ENCODE results near the gene RUNX1. TPM values are rescaled to one million over a fixed set of nuclear protein-coding genes. Genes with fewer than 3 reads are reported as not detected.

RUNX1 gene
- polyA plus RNA-seq, 3 donors, result 6.2 to 49.7 (median 8.7) TPM

- Histone ChIP-seq H3K4me3 (replicated peaks in 1 of 3; ENCODE audit: low read depth in 2 of 3, low read length in 3 of 3) (no peak overlapping the region), H4K20me1 (ENCODE audit: insufficient read depth, low read length) (no peaks in the 10 kb centered on the region), H3K4me1 (ENCODE audit: control insufficient read depth in 1 of 2, insufficient read depth in 2 of 2, low read length in 2 of 2) (peaks cover 5 to 9% of the 10 kb centered on the region in 2 donors), H3K79me2 (ENCODE audit: insufficient read depth, low read length) (no peaks in the 10 kb centered on the region), H3K9ac (ENCODE audit: insufficient read depth, low read length, poor library complexity, severe bottlenecking) (no peak overlapping the region), H3K36me3 (replicated peaks in 1 of 2; ENCODE audit: control insufficient read depth in 1 of 2, insufficient read depth in 2 of 2, low read length in 2 of 2) (no peaks in the 10 kb centered on the region), H3K27ac (ENCODE audit: low read depth in 1 of 2, low read length in 2 of 2) (no peak overlapping the region), H2AFZ (ENCODE audit: insufficient read depth, low read depth, low read length, poor library complexity, severe bottlenecking) (no peak overlapping the region), H3K9me3 (replicated peaks in 1 of 2; ENCODE audit: control insufficient read depth in 1 of 2, insufficient read depth in 1 of 2, low read length in 2 of 2) (no peaks in the 10 kb centered on the region), H3K4me2 (replicated peaks; ENCODE audit: extremely low read depth, low read length, poor library complexity, severe bottlenecking) (no peak overlapping the region), H3K27me3 (ENCODE audit: control insufficient read depth in 2 of 2, insufficient read depth in 2 of 2, low read length in 2 of 2) (no peaks in the 10 kb centered on the region)
- Mint-ChIP-seq H3K9me3 (no peaks in the 10 kb centered on the region), H3K4me1 (peaks cover 6% of the 10 kb centered on the region), H3K36me3 (no peaks in the 10 kb centered on the region), H3K27me3 (ENCODE audit: low read depth in 3 of 3) (peaks cover 1 to 10% (median 5%) of the 10 kb centered on the region in 3 donors), H3K4me3 (no peak overlapping the region), H3K27ac (no peak overlapping the region)
- intact Hi-C loops (cut with micrococcal nuclease), result loop anchor here (5.0 kb wide), 3 partner anchors 118 to 1278 kb away; no protein-coding TSS in a partner anchor
- DNase-seq, result no peak
- TF ChIP-seq CTCF (IDR thresholded peaks at IDR 0.05), result no peak
- WGBS (ENCODE audit: insufficient coverage), result no CpG with 5 or more reads among the region's 3 CpGs
Observed at GRCh38 chr21:34748862-34749261, 300.2 kb downstream of the RUNX1 start.

- peak overlapping the region; percentile 74 for H3K4me2 ChIP-seq (replicated peaks; ENCODE audit: extremely low read depth, low read length, poor library complexity, severe bottlenecking)
- Mint-ChIP-seq H3K27me3 (ENCODE audit: low read depth in 3 of 3) (peaks cover 3 to 6% (median 6%) of the 10 kb centered on the region in 3 donors), H3K36me3 (no peaks in the 10 kb centered on the region), H3K27ac (peak overlapping the region in 3 of 7 donors; percentile 16 to 46 (median 41)), H3K9me3 (no peaks in the 10 kb centered on the region), H3K4me3 (peak overlapping the region; percentile 75 to 89), H3K4me1 (peaks cover 6% of the 10 kb centered on the region)
- intact Hi-C loops (cut with micrococcal nuclease), result loop anchor here (2.0 to 5.0 kb wide), 5 partner anchors 122 to 1282 kb away; no protein-coding TSS in a partner anchor
- H3K4me1 ChIP-seq (ENCODE audit: control insufficient read depth in 1 of 2, insufficient read depth in 2 of 2, low read length in 2 of 2), result peaks cover 5 to 9% of the 10 kb centered on the region in 2 donors
- H3K9me3 ChIP-seq (replicated peaks in 1 of 2; ENCODE audit: control insufficient read depth in 1 of 2, insufficient read depth in 1 of 2, low read length in 2 of 2), result no peaks in the 10 kb centered on the region
- H4K20me1 ChIP-seq (ENCODE audit: insufficient read depth, low read length), result no peaks in the 10 kb centered on the region
- no peaks in the 10 kb centered on the region for H3K36me3 ChIP-seq (replicated peaks in 1 of 2; ENCODE audit: control insufficient read depth in 1 of 2, insufficient read depth in 2 of 2, low read length in 2 of 2)
- no peaks in the 10 kb centered on the region for H3K79me2 ChIP-seq (ENCODE audit: insufficient read depth, low read length)
- H3K27me3 ChIP-seq (ENCODE audit: control insufficient read depth in 2 of 2, insufficient read depth in 2 of 2, low read length in 2 of 2), result no peaks in the 10 kb centered on the region
- TF ChIP-seq CTCF (IDR thresholded peaks at IDR 0.05), result peak; percentile 91
- peak overlapping the region in 1 of 2 donors; percentile 48 for H3K27ac ChIP-seq (ENCODE audit: low read depth in 1 of 2, low read length in 2 of 2)
- DNase-seq, result peak; percentile 70 to 83 (median 80)
- peak overlapping the region; percentile 70 for H2AFZ ChIP-seq (ENCODE audit: insufficient read depth, low read depth, low read length, poor library complexity, severe bottlenecking)
- WGBS (ENCODE audit: insufficient coverage), result 44% methylated on average over 16 of the region's 21 CpGs
- H3K9ac ChIP-seq (ENCODE audit: insufficient read depth, low read length, poor library complexity, severe bottlenecking), result peak overlapping the region; percentile 18
- H3K4me3 ChIP-seq (replicated peaks in 1 of 3; ENCODE audit: low read depth in 2 of 3, low read length in 3 of 3), result peak overlapping the region in 2 of 3 experiments; percentile 23 to 68
Observed at GRCh38 chr21:34745557-34746255, 303.4 kb downstream of the RUNX1 start.
